HG03439 (cell line): ENCODE measurements around the gene CD302.
"Not testable (repeated sequence)": the region's sequence is repeated elsewhere in the genome, so short reads cannot be mapped to it uniquely, and the experiment has no call there.

Experiments
- ATAC-seq: cut with Tn5 transposase; IDR thresholded peaks from one replicate; pipeline ENCODE4 v1.9.1; 2021; ENCODE audit warnings: mild to moderate bottlenecking, moderate library complexity; ENCODE audit not compliant: unreplicated experiment

Gene CD302

GRCh38 chr2:159797543-159798375 lies at the start of gene CD302:
CD302 (minus strand) TSS chr2:159798208; CDS start chr2:159798198, 10 bp downstream.
- ATAC-seq = peak; percentile 49

- no peak for ATAC-seq
These were observed 48.6 kb upstream of the CD302 start for GRCh38 chr2:159846564-159846963.

DNA sequence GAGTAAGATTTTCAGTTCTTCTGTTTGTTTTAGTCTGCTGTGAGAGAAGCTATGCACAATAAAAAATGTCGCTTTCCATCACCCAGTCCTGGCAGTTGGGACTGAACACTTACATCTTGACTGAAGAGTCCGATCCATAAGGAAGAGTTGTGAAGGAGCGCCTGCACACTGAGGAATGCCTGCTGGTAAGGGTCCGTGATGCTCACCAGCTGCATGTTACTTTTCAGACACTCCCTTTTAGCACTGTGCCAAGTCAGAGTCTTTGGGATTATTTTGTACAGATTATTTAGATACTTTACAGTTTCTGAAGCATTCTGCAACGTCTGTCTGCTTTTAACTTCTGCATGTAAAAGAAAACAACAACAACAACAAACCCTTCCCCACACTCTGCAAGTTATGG lies 42.6 kb upstream of the CD302 start:
- no peak for ATAC-seq

GRCh38 chr2:159832858-159833257 lies 34.9 kb upstream of the CD302 start:
- ATAC-seq = no peak

DNA sequence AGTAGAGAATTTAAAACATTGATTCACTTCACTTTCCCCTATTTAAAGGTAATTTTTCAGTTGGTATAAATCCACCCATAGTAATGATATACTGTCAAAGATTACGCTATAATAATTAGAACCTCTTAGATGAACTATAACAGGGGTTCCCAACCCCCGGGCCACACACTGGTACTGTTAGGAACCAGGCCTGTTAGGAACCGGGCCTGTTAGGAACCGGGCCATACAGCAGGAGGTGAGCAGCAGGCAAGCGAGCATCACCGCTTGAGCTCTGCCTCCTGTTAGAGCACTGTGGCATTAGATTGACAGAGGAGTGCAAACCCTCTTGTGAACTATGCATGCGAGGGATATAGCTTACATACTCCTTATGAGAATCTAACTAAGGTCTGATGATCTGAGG lies 34.0 kb upstream of the CD302 start:
- ATAC-seq = no peak

DNA sequence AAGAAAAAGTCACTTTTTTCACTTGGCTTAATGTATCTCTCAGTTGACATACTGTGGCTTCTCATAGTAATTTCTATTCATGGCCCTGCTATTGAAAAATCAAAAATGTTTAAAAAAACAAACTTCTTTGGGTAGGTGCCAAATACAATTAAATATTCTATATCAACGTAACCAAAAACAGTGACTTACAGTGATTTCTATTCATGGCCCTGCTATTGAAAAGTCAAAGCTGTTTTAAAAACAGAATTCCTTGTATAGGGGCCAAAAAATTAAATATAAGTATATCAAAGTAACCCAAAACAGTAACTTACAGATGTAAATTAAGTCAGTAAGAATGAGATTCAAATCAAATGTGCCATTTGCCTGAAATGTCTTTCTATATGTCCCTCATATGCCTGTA lies 31.4 kb upstream of the CD302 start:
- ATAC-seq = no peak

GRCh38 chr2:159828738-159829137 lies 30.7 kb upstream of the CD302 start:
- ATAC-seq = no peak

- ATAC-seq = not testable (repeated sequence)
These were observed 24.4 kb upstream of the CD302 start for GRCh38 chr2:159822478-159822833.

DNA sequence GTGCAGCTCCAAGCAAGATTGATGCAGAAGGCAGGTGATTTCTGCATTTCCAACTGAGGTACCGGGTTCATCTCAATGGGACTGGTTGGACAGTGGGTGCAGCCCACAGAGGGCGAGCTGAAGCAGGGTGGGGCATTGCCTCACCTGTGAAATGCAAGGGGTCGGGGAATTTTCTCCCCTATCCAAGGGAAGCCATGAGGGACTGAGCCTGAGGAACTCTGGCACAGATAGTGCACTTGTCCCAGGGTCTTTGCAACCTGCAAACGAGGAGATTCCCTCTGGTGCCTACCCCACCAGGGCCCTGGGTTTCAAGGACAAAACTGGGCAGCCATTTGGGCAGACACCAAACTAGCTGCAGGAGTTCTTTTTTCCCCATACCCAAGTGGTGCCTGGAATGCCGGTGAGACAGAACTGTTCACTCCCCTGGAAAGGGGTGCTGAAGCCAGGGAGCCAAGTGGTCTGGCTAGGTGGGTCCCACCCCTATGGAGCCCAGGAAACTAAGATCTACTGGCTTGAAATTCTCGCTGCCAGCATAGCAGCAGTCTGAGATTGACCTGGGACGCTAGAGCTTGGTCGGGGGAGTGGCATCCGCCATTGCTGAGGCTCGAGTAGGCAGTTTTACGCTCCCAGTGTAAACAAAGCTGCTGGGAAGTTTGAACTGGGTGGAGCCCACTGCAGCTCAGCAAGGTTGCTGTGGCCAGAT lies 23.9 kb upstream of the CD302 start:
- not testable (repeated sequence) for ATAC-seq

DNA sequence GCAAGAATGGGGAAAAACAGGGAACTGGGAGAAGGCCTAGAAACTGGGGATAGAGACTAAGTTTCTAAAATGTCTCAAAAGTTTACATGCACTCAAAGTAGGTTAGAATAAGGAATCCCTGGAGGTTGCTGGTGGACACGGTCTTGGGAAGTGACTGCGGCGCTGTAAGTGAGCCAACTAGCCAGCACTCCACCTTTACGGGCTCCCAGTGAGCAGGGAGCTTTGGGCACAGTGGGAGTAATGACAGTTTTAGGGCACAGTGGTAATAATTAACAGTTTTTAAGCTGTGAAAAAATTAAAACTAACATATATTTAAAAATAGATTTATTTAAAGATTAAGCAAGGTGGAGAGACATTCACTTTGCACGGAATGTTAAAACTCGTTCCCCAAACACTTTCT lies 20.9 kb upstream of the CD302 start:
- no peak for ATAC-seq

GRCh38 chr2:159817283-159817682 lies 19.3 kb upstream of the CD302 start:
- no peak for ATAC-seq

- no peak for ATAC-seq
These were observed 13.2 kb upstream of the CD302 start for GRCh38 chr2:159811232-159811631.

DNA sequence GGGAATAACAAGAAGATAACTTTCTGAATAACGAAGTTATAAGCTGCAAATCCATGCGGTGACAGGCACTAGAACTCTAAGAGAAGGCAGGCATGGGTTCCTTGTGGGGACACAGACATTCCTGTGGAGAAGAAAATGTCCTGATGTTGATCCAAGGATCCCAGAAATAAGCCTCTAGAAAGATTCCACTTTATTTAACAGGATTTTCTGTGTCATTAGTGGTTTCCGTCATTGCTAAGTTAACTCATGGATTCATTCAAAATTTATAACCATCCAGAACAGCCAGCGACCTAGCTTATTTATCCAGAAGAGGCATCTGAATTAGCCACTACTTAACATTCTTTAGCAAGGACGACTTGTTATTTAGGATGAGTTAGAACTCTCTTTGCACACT lies 10.0 kb upstream of the CD302 start:
- ATAC-seq = no peak

- ATAC-seq = no peak
These were observed 9.4 kb upstream of the CD302 start for GRCh38 chr2:159807183-159808031.

DNA sequence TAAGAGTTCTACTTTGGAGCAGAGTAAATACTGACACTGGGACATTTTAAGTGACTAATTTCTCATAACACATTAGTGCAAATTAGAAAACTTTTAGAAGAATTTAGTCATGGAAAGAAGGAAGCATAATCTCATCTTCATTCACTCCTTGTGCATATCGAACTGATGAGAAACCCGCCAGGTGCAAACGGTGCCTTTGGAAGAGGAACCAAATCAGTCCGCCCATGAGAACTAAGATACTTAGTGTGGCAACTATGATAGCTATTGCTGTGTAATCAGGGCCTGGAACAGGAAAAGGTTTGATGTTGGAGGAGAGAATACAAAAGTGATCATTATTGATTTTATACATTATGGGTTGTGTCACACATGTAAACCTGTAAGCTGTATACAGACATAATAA lies 6.9 kb upstream of the CD302 start:
- ATAC-seq = no peak

- ATAC-seq = no peak
These were observed 5.4 kb upstream of the CD302 start for GRCh38 chr2:159803235-159803962.

DNA sequence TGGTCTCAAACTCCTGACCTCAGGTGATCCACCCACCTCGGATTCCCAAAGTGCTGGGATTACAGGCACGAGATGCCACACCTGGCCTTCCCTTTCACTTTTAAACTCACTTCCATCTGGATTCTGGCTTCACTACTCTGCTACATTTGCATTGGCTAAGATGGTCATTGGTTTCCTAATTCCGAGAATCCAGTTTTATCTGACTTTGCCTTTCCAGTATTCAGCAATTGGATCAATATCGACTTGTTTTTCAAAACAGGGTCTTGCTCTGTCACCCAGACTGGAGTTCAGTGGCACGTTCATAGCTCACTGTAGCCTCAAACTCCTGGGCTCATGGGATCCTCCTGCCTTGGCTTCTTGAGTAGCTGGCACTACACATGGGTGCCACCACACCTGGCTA lies 4.7 kb upstream of the CD302 start:
- no peak for ATAC-seq

DNA sequence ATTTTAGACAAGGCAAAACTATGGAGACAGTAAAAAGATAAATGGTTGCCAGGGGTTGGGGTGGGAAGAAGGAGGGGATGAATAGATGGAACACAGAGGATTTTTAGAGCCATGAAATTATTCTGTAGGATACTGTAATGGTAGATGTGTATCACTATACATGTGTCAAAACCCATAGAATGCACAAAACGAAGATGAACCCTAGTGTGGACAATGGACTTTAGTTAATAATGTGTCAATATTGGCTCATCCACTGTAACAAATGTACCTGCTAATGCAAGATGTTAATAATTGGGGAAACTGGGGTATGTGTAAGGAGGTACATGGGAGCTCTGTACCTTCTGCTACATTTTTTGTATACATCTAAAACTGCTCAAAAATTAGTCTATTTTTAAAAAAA lies 1.8 kb upstream of the CD302 start:
- no peak for ATAC-seq

- ATAC-seq = no peak
These were observed 343 bp upstream of the CD302 start for GRCh38 chr2:159798376-159798725.

- ATAC-seq = no peak
These were observed 824 bp downstream of the CD302 start for GRCh38 chr2:159797225-159797542.
